Ascending aorta (tissue), 2 donors: ENCODE data around the gene SCGB1D4. TPM values are rescaled to one million over a fixed set of nuclear protein-coding genes. Genes with fewer than 3 reads are reported as not detected.

Experiments used
- DNase-seq, 2 donors: peaks; one replicate each; pipeline ENCODE4 v3.0.0-alpha.2; 2019; ENCODE audit warnings: low spot score in 2 of 2
- H3K27ac ChIP-seq, 2 donors: fragments of 200-600 bp; sonication (generic); one replicate each; pipeline ENCODE4 v1.5.1; 2016 to 2017; ENCODE audit warnings: mild to moderate bottlenecking in 1 of 2
- H3K27me3 ChIP-seq: fragments of 200-600 bp; sonication (generic); one replicate; pipeline ENCODE4 v1.5.1; 2017
- H3K36me3 ChIP-seq, 2 donors: fragments of 200-600 bp; sonication (generic); one replicate each; pipeline ENCODE4 v1.5.1; 2016
- H3K4me1 ChIP-seq, 2 donors: fragments of 200-600 bp; sonication (generic); one replicate each; pipeline ENCODE4 v1.5.1; 2016 to 2017; ENCODE audit warnings: mild to moderate bottlenecking in 1 of 2
- H3K4me3 ChIP-seq, 2 donors: fragments of 200-600 bp; sonication (generic); one replicate each; pipeline ENCODE4 v1.5.1; 2016 to 2017; ENCODE audit warnings: mild to moderate bottlenecking in 1 of 2
- H3K9me3 ChIP-seq, 2 donors: fragments of 200-600 bp; sonication (generic); one replicate each; pipeline ENCODE4 v1.5.1; 2016
- CTCF ChIP-seq, 3 experiments: fragments of 200-600 bp in 2 of 3; fragments of 450-650 bp in 1 of 3; sonication (generic) in 2 of 3; IDR thresholded peaks; one replicate each; pipeline ENCODE4 v1.5.1; 2016 to 2019; ENCODE audit warnings: antibody characterized with exemption in 3 of 3, mild to moderate bottlenecking in 1 of 3, moderate library complexity in 1 of 3
- intact Hi-C: fragments of 100-400 bp; cut with DNase I; formaldehyde crosslinking; loops from one replicate; pipeline ENCODE4 v1.15.1; 2023
- total RNA-seq: library from RNA; depleted of rRNA; stranded (reverse); fragments of >200 nt; gene quantifications from one replicate; pipeline ENCODE4 v1.1.0, GENCODE V29; 2016

The SCGB1D4 gene
- total RNA-seq, 1 donor from 2014 or later, result not detected

DNA sequence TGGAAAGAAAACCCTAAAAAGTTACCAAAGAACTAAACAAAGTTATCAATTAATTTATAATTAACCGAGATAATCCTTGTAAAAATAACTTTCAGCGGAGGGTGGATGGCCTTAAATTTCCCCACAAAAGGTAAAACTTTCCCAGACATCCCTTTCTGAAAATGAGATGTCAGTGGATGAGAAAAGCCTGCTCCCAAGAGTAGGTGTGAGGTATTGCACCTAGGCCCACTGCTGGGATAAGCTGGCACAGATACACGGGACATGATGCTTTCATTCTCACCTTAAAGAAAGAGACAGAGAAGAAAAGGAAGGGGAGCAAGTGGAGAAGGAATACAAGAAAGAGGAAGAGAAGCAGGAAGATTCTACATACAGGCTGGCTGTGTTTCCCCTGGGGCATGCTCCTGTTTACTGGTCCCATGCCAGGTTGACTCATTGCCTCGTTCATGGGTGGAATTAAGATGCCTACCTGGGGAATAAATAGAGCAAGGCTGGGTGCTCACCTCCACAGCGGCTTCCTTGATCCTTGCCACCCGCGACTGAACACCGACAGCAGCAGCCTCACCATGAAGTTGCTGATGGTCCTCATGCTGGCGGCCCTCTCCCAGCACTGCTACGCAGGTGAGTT is 29.1 kb downstream of the SCGB1D4 start, which contains the start of gene SCGB2A2:
TSS of gene SCGB2A2 (plus strand) at position 505 of the 625 bp plus-strand sequence. CDS start at position 564, 59 bp downstream.
- no peaks in the 10 kb centered on the region for H3K9me3 ChIP-seq
- H3K27me3 ChIP-seq, result no peaks in the 10 kb centered on the region
- intact Hi-C loops, result no loop called here
- no peak for DNase-seq
- TF ChIP-seq CTCF (IDR thresholded peaks at IDR 0.05), result no peak
- no peak within 1 kb of the TSS for H3K4me3 ChIP-seq
- no peak within 1 kb of the TSS for H3K27ac ChIP-seq
- H3K4me1 ChIP-seq, result no peaks in the 10 kb centered on the region
- H3K36me3 ChIP-seq, result no peaks in the 10 kb centered on the region

- no peak for DNase-seq
- Histone ChIP-seq H3K4me3 (no peak overlapping the region), H3K9me3 (no peaks in the 10 kb centered on the region), H3K27me3 (no peaks in the 10 kb centered on the region), H3K36me3 (no peaks in the 10 kb centered on the region), H3K27ac (no peak overlapping the region), H3K4me1 (no peaks in the 10 kb centered on the region)
- intact Hi-C loops, result no loop called here
- TF ChIP-seq CTCF (IDR thresholded peaks at IDR 0.05), result no peak
Measured at GRCh38 chr11:62267576-62267975, 31.3 kb downstream of the SCGB1D4 start.

DNA sequence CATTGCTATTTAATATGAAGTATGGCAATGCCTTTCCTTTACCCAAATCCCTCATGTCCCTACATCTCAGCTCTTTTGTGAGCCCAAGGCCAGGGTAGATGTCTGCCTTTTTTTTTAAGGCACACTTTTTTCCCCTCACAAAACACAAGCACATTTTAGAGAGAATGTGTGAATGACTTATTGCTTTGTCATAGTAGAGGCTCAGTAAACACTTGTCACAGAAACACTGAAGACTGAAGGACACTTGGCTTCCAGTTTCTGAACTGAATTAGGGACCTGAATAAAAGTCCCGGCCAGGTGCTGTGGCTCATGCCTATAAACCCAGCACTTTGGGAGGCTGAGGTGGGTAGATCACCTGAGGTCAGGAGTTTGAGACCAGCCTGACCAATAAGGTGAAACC is 31.8 kb downstream of the SCGB1D4 start:
- H3K4me1 ChIP-seq, result no peaks in the 10 kb centered on the region

GRCh38 chr11:62266558-62266957 is 32.3 kb downstream of the SCGB1D4 start:
- Histone ChIP-seq H3K4me1 (no peaks in the 10 kb centered on the region), H3K36me3 (no peaks in the 10 kb centered on the region), H3K27ac (no peak overlapping the region), H3K4me3 (no peak overlapping the region), H3K27me3 (no peaks in the 10 kb centered on the region), H3K9me3 (no peaks in the 10 kb centered on the region)
- no peak for DNase-seq
- intact Hi-C loops, result no loop called here
- no peak for TF ChIP-seq CTCF (IDR thresholded peaks at IDR 0.05)

More for the DNA sequence above, 31.8 kb downstream of the SCGB1D4 start:
- intact Hi-C loops, result no loop called here
- no peak for DNase-seq
- no peaks in the 10 kb centered on the region for H3K9me3 ChIP-seq
- no peak overlapping the region for H3K27ac ChIP-seq
- H3K4me3 ChIP-seq, result no peak overlapping the region
- no peak for TF ChIP-seq CTCF (IDR thresholded peaks at IDR 0.05)
- H3K36me3 ChIP-seq, result no peaks in the 10 kb centered on the region
- H3K27me3 ChIP-seq, result no peaks in the 10 kb centered on the region

DNA sequence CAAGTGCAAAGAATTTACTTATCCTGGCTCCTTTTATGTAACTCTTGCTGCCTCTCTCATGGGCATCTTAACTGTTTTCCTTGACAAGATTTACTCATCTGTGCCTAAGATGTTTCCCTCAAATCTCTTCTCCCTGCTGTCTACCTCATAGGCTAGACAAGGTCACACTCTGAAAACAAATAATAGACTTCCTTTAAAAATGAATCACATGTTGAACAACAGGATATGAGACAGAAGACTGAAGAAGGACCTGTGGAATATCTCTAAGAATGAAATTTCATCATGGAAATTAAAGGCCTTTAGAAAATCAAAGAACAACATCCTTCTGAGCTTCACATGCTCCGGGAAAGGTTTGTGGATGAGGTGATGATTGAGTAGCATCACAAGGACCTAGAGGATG is 34.9 kb downstream of the SCGB1D4 start:
- Histone ChIP-seq H3K36me3 (no peaks in the 10 kb centered on the region), H3K27ac (no peak overlapping the region), H3K4me1 (no peaks in the 10 kb centered on the region), H3K4me3 (no peak overlapping the region), H3K9me3 (no peaks in the 10 kb centered on the region), H3K27me3 (no peaks in the 10 kb centered on the region)
- intact Hi-C loops, result no loop called here
- DNase-seq, result no peak
- TF ChIP-seq CTCF (IDR thresholded peaks at IDR 0.05), result no peak
